Mucosa of stomach (tissue), 1 donor: ENCODE data around the gene ADAMTS12.

Source experiments
- H3K27me3 ChIP-seq: one replicate; pipeline ENCODE4 v1.7.0; 2013; ENCODE audit warnings: mild to moderate bottlenecking, low read length; ENCODE audit not compliant: control insufficient read depth, insufficient read depth
- H3K36me3 ChIP-seq: one replicate; pipeline ENCODE4 v1.7.0; 2013; ENCODE audit warnings: low read length; ENCODE audit not compliant: control insufficient read depth, insufficient read depth
- H3K4me1 ChIP-seq: one replicate; pipeline ENCODE4 v1.7.0; 2013; ENCODE audit warnings: mild to moderate bottlenecking, low read length; ENCODE audit not compliant: control insufficient read depth, insufficient read depth
- H3K4me3 ChIP-seq: one replicate; pipeline ENCODE4 v1.7.0; 2013; ENCODE audit warnings: low read length
- H3K9ac ChIP-seq: one replicate; pipeline ENCODE4 v1.7.0; 2013; ENCODE audit warnings: mild to moderate bottlenecking, low read length, moderate library complexity
- H3K9me3 ChIP-seq: one replicate; pipeline ENCODE4 v1.7.0; 2013; ENCODE audit warnings: mild to moderate bottlenecking, low read length, moderate library complexity; ENCODE audit not compliant: control insufficient read depth
- donor health status: Pancreatic carcinoma.

ADAMTS12 gene

DNA sequence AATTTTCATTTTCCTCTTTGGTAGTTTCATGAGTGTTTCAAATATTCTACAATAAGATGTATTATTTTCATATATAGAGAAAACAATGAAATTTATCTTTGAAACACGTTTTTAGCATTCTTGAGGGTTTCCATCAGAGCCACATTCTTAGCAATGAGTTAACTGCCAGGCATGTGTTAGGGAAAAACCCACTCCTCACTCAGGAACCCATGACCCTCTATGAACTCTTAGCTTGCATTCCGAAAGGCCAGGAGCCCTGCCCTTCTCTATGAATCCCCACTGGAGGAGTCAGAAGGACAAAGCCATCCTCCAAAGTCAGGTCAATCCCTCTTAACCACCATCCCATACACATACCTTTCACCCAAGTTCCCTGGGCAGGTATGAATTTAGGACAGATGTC is 57.5 kb downstream of the ADAMTS12 start:
- Histone ChIP-seq H3K36me3 (no peaks in the 10 kb centered on the region), H3K9me3 (no peaks in the 10 kb centered on the region), H3K27me3 (no peaks in the 10 kb centered on the region), H3K9ac (no peak overlapping the region), H3K4me3 (no peak overlapping the region), H3K4me1 (no peaks in the 10 kb centered on the region)

- Histone ChIP-seq H3K9me3 (no peaks in the 10 kb centered on the region), H3K9ac (no peak overlapping the region), H3K27me3 (no peaks in the 10 kb centered on the region), H3K36me3 (no peaks in the 10 kb centered on the region), H3K4me3 (no peak overlapping the region), H3K4me1 (no peaks in the 10 kb centered on the region)
These were observed 58.6 kb downstream of the ADAMTS12 start for GRCh38 chr5:33833237-33833575.

DNA sequence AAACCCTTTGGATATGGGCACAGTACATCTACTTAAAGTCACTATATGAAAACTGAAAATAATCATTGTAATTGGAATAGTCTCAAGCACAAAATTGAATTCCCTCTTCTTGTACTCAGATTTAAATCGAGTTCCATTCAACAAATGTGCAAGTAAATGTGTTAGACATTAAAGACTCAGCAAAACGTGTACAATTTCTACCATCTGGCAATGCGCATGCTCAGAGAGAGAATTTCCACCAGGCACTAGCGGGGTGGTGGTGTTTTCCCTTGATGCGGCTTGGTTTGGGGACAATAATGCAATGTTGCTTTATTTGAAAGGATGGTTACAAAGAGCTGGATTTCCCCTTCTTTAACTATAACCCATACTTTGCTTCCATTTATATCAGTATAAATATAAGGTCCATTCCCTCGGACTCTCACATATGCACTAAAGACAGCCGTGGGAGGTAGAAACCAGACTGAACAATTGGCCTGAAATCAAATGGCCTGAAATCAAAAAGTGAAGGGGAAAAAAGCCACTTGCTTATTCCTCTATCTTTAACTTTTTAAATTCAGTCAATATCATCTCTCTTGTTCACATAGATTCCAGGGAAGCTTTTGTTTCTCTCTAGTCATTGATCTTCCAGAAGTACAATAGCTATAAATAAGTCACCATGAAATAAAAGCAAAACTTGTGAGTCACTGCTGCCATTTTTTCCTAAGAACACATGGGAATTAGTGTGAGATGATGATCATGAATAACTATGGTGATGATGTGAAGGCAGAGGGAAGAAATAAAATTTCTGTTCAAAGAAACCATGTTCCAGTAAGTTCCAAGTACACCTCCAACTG is 59.2 kb downstream of the ADAMTS12 start:
- Histone ChIP-seq H3K27me3 (no peaks in the 10 kb centered on the region), H3K9ac (no peak overlapping the region), H3K4me3 (no peak overlapping the region), H3K36me3 (no peaks in the 10 kb centered on the region), H3K4me1 (no peaks in the 10 kb centered on the region), H3K9me3 (no peaks in the 10 kb centered on the region)

DNA sequence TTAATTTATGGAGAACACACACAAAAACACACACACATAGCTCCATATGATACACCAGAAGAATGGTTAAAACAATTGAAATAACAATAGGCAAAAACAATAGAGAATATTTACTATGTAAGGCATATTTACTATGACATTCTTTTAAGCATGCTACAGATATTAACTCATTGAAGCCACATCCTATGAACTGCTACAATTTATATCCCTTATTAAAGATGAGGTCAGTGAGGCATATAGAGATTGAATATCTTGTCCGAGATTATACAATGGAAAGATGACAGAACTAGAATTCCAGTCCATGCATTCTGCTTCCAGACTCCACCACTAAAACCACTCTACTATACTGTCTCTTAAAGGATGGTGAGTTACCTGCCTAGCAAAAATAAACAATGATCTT is 60.7 kb downstream of the ADAMTS12 start:
- Histone ChIP-seq H3K4me1 (no peaks in the 10 kb centered on the region), H3K36me3 (no peaks in the 10 kb centered on the region), H3K4me3 (no peak overlapping the region), H3K9ac (no peak overlapping the region), H3K9me3 (no peaks in the 10 kb centered on the region), H3K27me3 (no peaks in the 10 kb centered on the region)

DNA sequence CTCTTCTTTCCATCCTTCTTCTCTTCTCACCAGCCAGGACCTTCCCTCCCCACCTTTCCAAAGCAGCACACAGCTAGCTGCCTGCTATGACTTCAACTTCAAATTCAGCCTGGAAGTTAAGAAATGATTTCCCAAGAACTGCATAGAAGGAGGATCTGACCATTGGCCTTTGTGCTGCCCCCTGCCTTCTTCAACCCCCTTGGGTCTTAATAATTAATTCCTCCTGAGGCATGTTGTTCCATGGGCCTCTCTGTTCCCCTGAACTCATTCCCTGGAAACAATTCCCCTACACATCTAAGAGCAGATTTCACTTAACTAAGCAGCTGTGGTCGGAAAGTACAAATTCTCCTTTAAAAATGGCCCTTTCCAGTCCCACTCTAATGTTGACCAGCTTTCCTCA is 62.4 kb downstream of the ADAMTS12 start:
- Histone ChIP-seq H3K9ac (no peak overlapping the region), H3K9me3 (no peaks in the 10 kb centered on the region), H3K4me3 (no peak overlapping the region), H3K27me3 (no peaks in the 10 kb centered on the region), H3K36me3 (no peaks in the 10 kb centered on the region), H3K4me1 (no peaks in the 10 kb centered on the region)

- Histone ChIP-seq H3K27me3 (no peaks in the 10 kb centered on the region), H3K36me3 (no peaks in the 10 kb centered on the region), H3K4me3 (no peak overlapping the region), H3K9ac (no peak overlapping the region), H3K4me1 (no peaks in the 10 kb centered on the region), H3K9me3 (no peaks in the 10 kb centered on the region)
These were observed 63.0 kb downstream of the ADAMTS12 start for GRCh38 chr5:33828626-33829308.

GRCh38 chr5:33827885-33828284 is 63.9 kb downstream of the ADAMTS12 start:
- H3K9ac ChIP-seq: no peak overlapping the region
- H3K9me3 ChIP-seq: no peaks in the 10 kb centered on the region
- H3K27me3 ChIP-seq: no peaks in the 10 kb centered on the region
- H3K4me3 ChIP-seq: no peak overlapping the region
- no peaks in the 10 kb centered on the region for H3K4me1 ChIP-seq
- H3K36me3 ChIP-seq: no peaks in the 10 kb centered on the region

- H3K9ac ChIP-seq: no peak overlapping the region
- H3K27me3 ChIP-seq: no peaks in the 10 kb centered on the region
- no peaks in the 10 kb centered on the region for H3K36me3 ChIP-seq
- H3K4me3 ChIP-seq: no peak overlapping the region
- H3K4me1 ChIP-seq: no peaks in the 10 kb centered on the region
- no peaks in the 10 kb centered on the region for H3K9me3 ChIP-seq
These were observed 64.6 kb downstream of the ADAMTS12 start for GRCh38 chr5:33827018-33827707.

- no peaks in the 10 kb centered on the region for H3K9me3 ChIP-seq
- H3K4me1 ChIP-seq: no peaks in the 10 kb centered on the region
- H3K27me3 ChIP-seq: no peaks in the 10 kb centered on the region
- H3K4me3 ChIP-seq: no peak overlapping the region
- no peak overlapping the region for H3K9ac ChIP-seq
- no peaks in the 10 kb centered on the region for H3K36me3 ChIP-seq
These were observed 67.1 kb downstream of the ADAMTS12 start for GRCh38 chr5:33824516-33825195.

DNA sequence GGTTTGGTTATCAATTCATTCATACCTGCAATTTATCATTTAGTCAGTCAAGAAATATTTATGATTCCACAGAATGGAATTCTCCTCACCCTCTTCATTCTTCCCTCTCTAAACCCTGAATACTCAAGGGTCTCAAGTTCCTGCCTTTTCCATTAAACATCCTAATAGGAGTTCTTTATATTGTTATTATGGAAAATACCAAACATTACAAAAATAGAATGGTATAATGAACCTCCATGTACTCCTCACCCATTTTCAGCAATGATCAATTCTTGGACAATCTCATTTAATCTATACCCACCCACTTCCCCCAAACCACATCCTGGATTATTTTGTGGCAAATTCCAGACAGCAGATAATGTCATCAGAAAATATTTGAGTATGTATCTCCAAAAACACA is 74.5 kb downstream of the ADAMTS12 start:
- Histone ChIP-seq H3K4me3 (no peak overlapping the region), H3K27me3 (no peaks in the 10 kb centered on the region), H3K36me3 (no peaks in the 10 kb centered on the region), H3K9ac (no peak overlapping the region), H3K9me3 (no peaks in the 10 kb centered on the region), H3K4me1 (no peaks in the 10 kb centered on the region)

- Histone ChIP-seq H3K27me3 (no peaks in the 10 kb centered on the region), H3K4me3 (no peak overlapping the region), H3K36me3 (no peaks in the 10 kb centered on the region), H3K9ac (no peak overlapping the region), H3K4me1 (no peaks in the 10 kb centered on the region), H3K9me3 (no peaks in the 10 kb centered on the region)
These were observed 75.0 kb downstream of the ADAMTS12 start for GRCh38 chr5:33816791-33817190.

GRCh38 chr5:33812746-33813145 is 79.0 kb downstream of the ADAMTS12 start:
- H3K9ac ChIP-seq: no peak overlapping the region
- H3K27me3 ChIP-seq: no peaks in the 10 kb centered on the region
- H3K9me3 ChIP-seq: no peaks in the 10 kb centered on the region
- no peak overlapping the region for H3K4me3 ChIP-seq
- H3K4me1 ChIP-seq: no peaks in the 10 kb centered on the region
- no peaks in the 10 kb centered on the region for H3K36me3 ChIP-seq
